GM12878 (cell line): ENCODE results near the gene METRNL. TPM values are rescaled to one million over a fixed set of nuclear protein-coding genes. Genes with fewer than 3 reads are reported as not detected.

ENCODE experiments used
- ATAC-seq: fragments of 200-7000 bp; cut with Tn5 transposase; 3 replicates; pipeline ENCODE4 v1.9.1; 2020; ENCODE audit warnings: mild to moderate bottlenecking, moderate library complexity
- BruUV-seq: library from RNA; stranded (reverse); fragments of 400-500 nt; replicated peaks from 2 replicates; lab custom pipeline; 2021; lab: Mats Ljungman, UMichigan
- CTCF ChIA-PET: fragments of 300-600 bp; sonication (Branson Sonifier 250); formaldehyde crosslinking; extraction: SDS; loops from one replicate; lab custom pipeline; 2021; ENCODE audit warnings: inconsistent platforms; lab: Yijun Ruan, JAX
- POLR2A ChIA-PET: fragments of 350-600 bp; formaldehyde crosslinking; extraction: SDS; loops from one replicate; lab custom pipeline; 2021; ENCODE audit warnings: inconsistent platforms; lab: Charles Lee
- RAD21 ChIA-PET: fragments of 300-600 bp; sonication (Branson Sonifier 250); formaldehyde crosslinking; loops from one replicate; lab custom pipeline; 2023; ENCODE audit warnings: antibody characterized with exemption; ENCODE audit not compliant: unreplicated experiment; lab: Charles Lee
- SMC1A ChIA-PET: fragments of 300-600 bp; sonication (Branson Sonifier 250); formaldehyde crosslinking; loops from one replicate; lab custom pipeline; 2023; ENCODE audit not compliant: unreplicated experiment, uncharacterized antibody; lab: Charles Lee
- DNase-seq: peaks from one replicate; pipeline ENCODE4 v3.0.0-alpha.2; 2011; ENCODE audit warnings: low read depth, low spot score
- FAIRE-seq: peaks from 3 replicates; lab custom pipeline; 2011; peaks lifted over from hg19 to GRCh38; lab: Jason Lieb, UNC
- H2AFZ ChIP-seq: 2 replicates; pipeline ENCODE4 v1.6.0; 2011; ENCODE audit warnings: low read depth, low read length, control low read depth; ENCODE audit not compliant: control insufficient read depth
- H3K27ac ChIP-seq: 2 replicates; pipeline ENCODE4 v1.5.1; 2011; ENCODE audit warnings: control low read depth; ENCODE audit not compliant: control insufficient read depth, insufficient read depth
- H3K27me3 ChIP-seq, 2 experiments: replicated peaks in 1 of 2; 2 replicates each; pipeline versions ENCODE4 v1.6.0 to v1.6.1; 2011; ENCODE audit warnings: low read length in 1 of 2; ENCODE audit not compliant: control insufficient read depth in 2 of 2, insufficient read depth in 2 of 2
- H3K36me3 ChIP-seq, 2 experiments: 2 replicates each; pipeline ENCODE4 v1.5.1; 2011; ENCODE audit warnings: low read length in 1 of 2; ENCODE audit not compliant: control insufficient read depth in 2 of 2, insufficient read depth in 2 of 2
- H3K4me1 ChIP-seq: 2 replicates; pipeline ENCODE4 v1.6.1; 2011; ENCODE audit warnings: mild to moderate bottlenecking, low read length, moderate library complexity, mixed read lengths; ENCODE audit not compliant: control insufficient read depth, insufficient read depth
- H3K4me2 ChIP-seq: 2 replicates; pipeline ENCODE4 v1.6.0; 2011; ENCODE audit warnings: control low read depth; ENCODE audit not compliant: control insufficient read depth, insufficient read depth
- H3K4me3 ChIP-seq: fragments of 200-600 bp; sonication (generic); 2 replicates; pipeline ENCODE4 v1.5.1; 2016
- H3K79me2 ChIP-seq: 2 replicates; pipeline ENCODE4 v1.6.0; 2011; ENCODE audit warnings: low read length; ENCODE audit not compliant: control insufficient read depth, insufficient read depth
- H3K9ac ChIP-seq: 2 replicates; pipeline ENCODE4 v1.8.0; 2011; ENCODE audit warnings: low read length, control low read depth, mixed read lengths; ENCODE audit not compliant: control insufficient read depth, insufficient read depth
- H3K9me3 ChIP-seq: replicated peaks from 3 replicates; pipeline ENCODE4 v1.5.1; 2011; ENCODE audit warnings: mild to moderate bottlenecking, low read length; ENCODE audit not compliant: control insufficient read depth, insufficient read depth
- H4K20me1 ChIP-seq: 2 replicates; pipeline ENCODE4 v1.6.0; 2011; ENCODE audit not compliant: control insufficient read depth, insufficient read depth
- CTCF ChIP-seq, 3 experiments: IDR thresholded peaks in 2 of 3; conservative IDR thresholded peaks in 1 of 3; 2 replicates each; pipeline ENCODE4 v1.5.1; 2011; ENCODE audit warnings: low read depth in 3 of 3, low read length in 3 of 3, mild to moderate bottlenecking in 3 of 3, control low read depth in 2 of 3, moderate library complexity in 2 of 3, inconsistent platforms in 1 of 3, mixed read lengths in 1 of 3; ENCODE audit not compliant: control insufficient read depth in 2 of 3, insufficient read depth in 1 of 3; ENCODE audit errors: extremely low read depth in 1 of 3
- EED ChIP-seq: sonication (generic); IDR thresholded peaks from 2 replicates; pipeline ENCODE4 v1.6.1; 2016; ENCODE audit warnings: antibody characterized with exemption, low read depth
- EP300 ChIP-seq, 2 experiments: fragments of 150-350 bp in 1 of 2; IDR thresholded peaks; 2 replicates each; pipeline ENCODE4 v1.6.1; 2011 to 2012; ENCODE audit warnings: low read depth in 2 of 2, low read length in 2 of 2, borderline replicate concordance in 1 of 2, improper control_type of control experiment in 1 of 2, inconsistent platforms in 1 of 2; ENCODE audit not compliant: control insufficient read depth in 1 of 2
- ESRRA ChIP-seq: IDR thresholded peaks from 2 replicates; pipeline ENCODE4 v1.6.1; 2012; ENCODE audit warnings: mild to moderate bottlenecking, low read length, improper control_type of control experiment
- FOXK2 ChIP-seq: fragments of 450-650 bp; IDR thresholded peaks from 2 replicates; pipeline ENCODE4 v1.6.1; 2017; ENCODE audit warnings: mild to moderate bottlenecking, moderate library complexity
- IKZF2 ChIP-seq, 2 experiments: fragments of 450-650 bp; IDR thresholded peaks; 2 replicates each; pipeline ENCODE4 v1.6.1; 2017; ENCODE audit warnings: mild to moderate bottlenecking in 2 of 2, moderate library complexity in 2 of 2
- IRF3 ChIP-seq: fragments of 450-650 bp; IDR thresholded peaks from 2 replicates; pipeline ENCODE4 v1.6.1; 2014; ENCODE audit warnings: mild to moderate bottlenecking
- JUND ChIP-seq: IDR thresholded peaks from 2 replicates; pipeline ENCODE4 v1.6.1; 2012; ENCODE audit warnings: low read depth, mild to moderate bottlenecking, low read length, improper control_type of control experiment, moderate library complexity
- NR2C1 ChIP-seq: fragments of 450-650 bp; IDR thresholded peaks from 2 replicates; pipeline ENCODE4 v1.6.1; 2017; ENCODE audit warnings: antibody characterized with exemption, mild to moderate bottlenecking, moderate library complexity
- POLR2AphosphoS2 ChIP-seq: IDR thresholded peaks from 2 replicates; pipeline ENCODE4 v1.6.1; 2011; ENCODE audit warnings: low read depth, mild to moderate bottlenecking, low read length, improper control_type of control experiment, moderate library complexity
- RAD51 ChIP-seq: fragments of 450-650 bp; IDR thresholded peaks from 2 replicates; pipeline ENCODE4 v1.6.1; 2016; ENCODE audit warnings: moderate library complexity, mild to moderate bottlenecking, inconsistent platforms
- RB1 ChIP-seq: fragments of 450-650 bp; formaldehyde crosslinking; IDR thresholded peaks from 2 replicates; pipeline ENCODE4 v1.6.1; 2017; ENCODE audit warnings: mild to moderate bottlenecking, borderline replicate concordance
- SIN3A ChIP-seq: IDR thresholded peaks from 2 replicates; pipeline ENCODE4 v1.6.1; 2012; ENCODE audit warnings: low read depth, low read length, improper control_type of control experiment
- STAT1 ChIP-seq: fragments of 450-650 bp; conservative IDR thresholded peaks from 2 replicates; pipeline ENCODE4 v1.6.1; 2014; ENCODE audit warnings: antibody characterized with exemption, mild to moderate bottlenecking
- SUZ12 ChIP-seq: fragments of 200-600 bp; sonication (generic); IDR thresholded peaks from one replicate; pipeline ENCODE4 v1.6.1; 2018; ENCODE audit warnings: antibody characterized with exemption, mild to moderate bottlenecking; ENCODE audit not compliant: unreplicated experiment
- TCF12 ChIP-seq: IDR thresholded peaks from 2 replicates; pipeline ENCODE4 v1.6.1; 2011; ENCODE audit warnings: low read depth, mild to moderate bottlenecking, low read length
- YY1 ChIP-seq: IDR thresholded peaks from 2 replicates; pipeline ENCODE4 v1.6.1; 2011; ENCODE audit warnings: low read depth, mild to moderate bottlenecking, low read length
- WGBS: methylation state at CpG from one replicate; pipeline ENCODE4 v1.1.6; 2016; ENCODE audit warnings: low lambda C conversion rate; ENCODE audit not compliant: insufficient replicate concordance, insufficient coverage; ENCODE audit errors: missing lambda C conversion rate; 5-methylcytosine and 5-hydroxymethylcytosine counted together
- in situ Hi-C: fragments of 300-500 bp; cut with MboI; formaldehyde crosslinking; loops from 9 replicates; pipeline ENCODE4 v1.14.3; 2018; ENCODE audit warnings: mixed read lengths
- intact Hi-C: fragments of 100-400 bp; cut with micrococcal nuclease; formaldehyde crosslinking; loops from one replicate; pipeline ENCODE4 v1.14.2; 2022; ENCODE audit not compliant: unreplicated experiment
- polyA plus RNA-seq, 11 experiments: library from polyadenylated mRNA; depleted of rRNA in 4 of 11; unstranded in 6 of 11; stranded (reverse) in 5 of 11; fragments of >200 nt; fragmentation: Nextera tagmentation in 4 of 11; fragmentation: Illumina TruSeq in 1 of 11; extraction: Ambion mirVana in 4 of 11; extraction: Trizol in 1 of 11; gene quantifications; 1 replicate in 1 of 11; 2 replicates in 10 of 11; pipeline versions ENCODE4 v1.2.1 to v1.2.3, GENCODE V29; 2011 to 2016; ENCODE audit warnings: inconsistent platforms in 2 of 11, missing spikeins in 2 of 11, low read depth in 1 of 11
- total RNA-seq, 4 experiments: library from RNA; depleted of rRNA in 3 of 4; stranded (reverse); fragments of >200 nt in 3 of 4; fragmentation: Illumina TruSeq in 1 of 4; extraction: Trizol in 1 of 4; gene quantifications; 2 replicates each; pipeline versions ENCODE4 v1.2.1 to v1.2.3, GENCODE V29; 2013 to 2021

Gene METRNL
- total and polyA plus RNA-seq, 10 of the 15 experiments (the other 5 are each of a cell fraction or from before 2014, with no cell fraction given), result 0.05 to 3.7 (median 0.48) TPM; not detected in 2

GRCh38 chr17:83113381-83113780 is 34.0 kb downstream of the METRNL start:
- WGBS, result 54% methylated on average over 11 of the region's 11 CpGs
- no peaks in the 10 kb centered on the region for H3K4me1 ChIP-seq
- H4K20me1 ChIP-seq, result no peaks in the 10 kb centered on the region
- H3K27ac ChIP-seq, result no peak overlapping the region
- no peak for DNase-seq
- H3K79me2 ChIP-seq, result no peaks in the 10 kb centered on the region
- H3K27me3 ChIP-seq, result no peaks in the 10 kb centered on the region
- TF ChIP-seq RAD51, result no peak
- no peak for TF ChIP-seq POLR2AphosphoS2
- TF ChIP-seq YY1, result no peak
- no peak for TF ChIP-seq STAT1
- no peak for TF ChIP-seq FOXK2
- no peak for TF ChIP-seq NR2C1
- TF ChIP-seq TCF12, result no peak
- TF ChIP-seq SIN3A, result no peak
- no peak for TF ChIP-seq RB1
- no peak overlapping the region for H3K4me2 ChIP-seq
- H3K9me3 ChIP-seq, result no peaks in the 10 kb centered on the region; the same call in 2 of the 3 replicates
- H3K9ac ChIP-seq, result no peak overlapping the region
- no peak overlapping the region for H3K4me3 ChIP-seq
- in situ Hi-C loops (no loop called here), intact Hi-C loops (no loop called here)
- ChIA-PET RAD21 (no interaction called here), POLR2A (no interaction called here), CTCF (interaction anchor here (0.6 kb wide), 1 partner anchor 189 kb away, joined by 3 read pairs; no protein-coding TSS in a partner anchor), SMC1A (no interaction called here)
- no TSS peak for BruUV-seq
- no peak overlapping the region for H2AFZ ChIP-seq
- ATAC-seq, result no peak
- FAIRE-seq, result no peak
- no peaks in the 10 kb centered on the region for H3K36me3 ChIP-seq

DNA sequence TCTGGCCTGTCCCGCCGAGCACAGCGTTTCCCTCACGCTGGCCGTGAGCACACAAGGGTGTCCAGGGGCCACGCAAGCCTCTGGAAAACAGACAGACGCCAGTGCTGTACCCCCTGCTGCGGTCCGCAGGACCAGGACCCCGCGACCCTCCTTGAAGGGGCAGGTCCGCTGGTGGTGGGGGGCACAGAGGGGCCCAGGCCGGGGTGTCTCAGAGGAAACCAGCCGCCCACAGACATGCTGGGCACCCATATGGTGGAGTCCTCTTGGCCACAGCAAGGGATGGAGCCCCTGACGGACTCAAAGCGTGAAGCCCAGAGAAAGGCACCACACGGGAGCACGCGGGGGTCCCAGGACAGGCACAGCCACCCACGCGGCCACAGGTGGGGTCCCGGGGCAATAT is 34.4 kb downstream of the METRNL start:
- ATAC-seq (no peak), DNase-seq (no peak), FAIRE-seq (no peak)
- Histone ChIP-seq H3K4me1 (no peaks in the 10 kb centered on the region), H3K4me3 (no peak overlapping the region), H2AFZ (no peak overlapping the region), H3K36me3 (no peaks in the 10 kb centered on the region), H3K9me3 (no peaks in the 10 kb centered on the region; the same call in 2 of the 3 replicates), H3K9ac (no peak overlapping the region), H3K27ac (no peak overlapping the region), H3K4me2 (no peak overlapping the region), H4K20me1 (no peaks in the 10 kb centered on the region), H3K79me2 (no peaks in the 10 kb centered on the region), H3K27me3 (no peaks in the 10 kb centered on the region; a peak in 1 of 4 replicates)
- 61% methylated on average over 20 of the region's 22 CpGs for WGBS
- in situ Hi-C loops (no loop called here), intact Hi-C loops (no loop called here)
- BruUV-seq, result no TSS peak
- ChIA-PET POLR2A (no interaction called here), CTCF (no interaction called here), SMC1A (no interaction called here), RAD21 (no interaction called here)
- TF ChIP-seq SUZ12 (no peak), IKZF2 (IDR thresholded peaks at IDR 0.05) (no peak), EP300 (IDR thresholded peaks at IDR 0.05; ENCODE audit: borderline replicate concordance in 1 of 2, control insufficient read depth in 1 of 2, low read depth in 2 of 2, low read length in 2 of 2) (no peak), CTCF (IDR thresholded peaks at IDR 0.05 in 2 of 3, conservative IDR thresholded peaks at IDR 0.05 in 1 of 3; ENCODE audit: control insufficient read depth in 2 of 3, extremely low read depth in 1 of 3, insufficient read depth in 1 of 3, low read depth in 3 of 3, low read length in 3 of 3) (no peak), EED (no peak), IRF3 (no peak), ESRRA (no peak), JUND (no peak)
